HG03558 (cell line): ENCODE measurements around the gene KPNA4.
"Not testable (repeated sequence)": the region's sequence is repeated elsewhere in the genome, so short reads cannot be mapped to it uniquely, and the experiment has no call there.

ENCODE experiments used
- ATAC-seq: cut with Tn5 transposase; IDR thresholded peaks from one replicate; pipeline ENCODE4 v1.9.1; 2021; ENCODE audit warnings: moderate number of reproducible peaks; ENCODE audit not compliant: unreplicated experiment; ENCODE audit errors: extremely low read depth

KPNA4 gene

DNA sequence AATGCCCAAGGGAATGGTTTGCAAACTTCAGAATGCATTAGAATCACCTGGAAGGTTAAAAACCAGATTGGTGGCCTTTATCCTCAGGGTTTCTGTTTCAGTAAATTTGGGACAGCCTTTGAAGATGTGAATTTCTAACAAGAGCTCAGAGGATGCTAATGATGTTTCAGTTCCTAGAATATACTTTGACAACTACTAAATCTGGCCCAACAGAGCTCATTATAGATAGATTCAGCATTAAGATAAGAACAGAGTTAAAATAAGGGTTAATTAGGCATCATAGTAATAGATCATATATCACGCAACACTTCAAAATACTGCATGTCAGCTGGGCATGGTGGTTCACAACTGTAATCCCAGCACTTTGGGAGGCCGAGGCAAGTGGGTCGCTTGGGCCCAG, 9.3 kb upstream of the KPNA4 start:
- ATAC-seq, result no peak

DNA sequence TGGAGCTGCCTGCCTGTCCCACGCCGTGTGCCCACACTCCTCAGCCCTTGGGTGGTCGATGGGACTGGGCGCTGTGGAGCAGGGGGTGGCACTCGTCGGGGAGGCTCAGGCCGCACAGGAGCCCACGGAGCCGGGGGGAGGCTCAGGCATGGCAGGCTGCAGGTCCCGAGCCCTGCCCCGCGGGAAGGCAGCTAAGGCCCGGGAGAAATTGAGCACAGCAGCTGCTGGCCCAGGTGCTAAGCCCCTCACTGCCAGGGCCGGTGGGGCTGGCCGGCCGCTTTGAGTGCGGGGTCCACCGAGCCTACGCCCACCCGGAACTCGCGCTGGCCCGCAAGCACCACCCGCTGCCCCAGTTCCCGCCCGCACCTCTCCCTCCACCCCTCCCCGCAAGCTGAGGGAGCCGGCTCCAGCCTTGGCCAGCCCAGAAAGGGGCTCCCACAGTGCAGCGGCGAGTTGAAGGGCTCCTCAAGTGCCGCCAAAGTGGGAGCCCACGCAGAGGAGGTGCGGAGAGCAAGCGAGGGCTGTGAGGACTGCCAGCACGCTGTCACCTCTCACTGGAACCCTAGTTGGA, 8.7 kb upstream of the KPNA4 start:
- ATAC-seq, result not testable (repeated sequence)

DNA sequence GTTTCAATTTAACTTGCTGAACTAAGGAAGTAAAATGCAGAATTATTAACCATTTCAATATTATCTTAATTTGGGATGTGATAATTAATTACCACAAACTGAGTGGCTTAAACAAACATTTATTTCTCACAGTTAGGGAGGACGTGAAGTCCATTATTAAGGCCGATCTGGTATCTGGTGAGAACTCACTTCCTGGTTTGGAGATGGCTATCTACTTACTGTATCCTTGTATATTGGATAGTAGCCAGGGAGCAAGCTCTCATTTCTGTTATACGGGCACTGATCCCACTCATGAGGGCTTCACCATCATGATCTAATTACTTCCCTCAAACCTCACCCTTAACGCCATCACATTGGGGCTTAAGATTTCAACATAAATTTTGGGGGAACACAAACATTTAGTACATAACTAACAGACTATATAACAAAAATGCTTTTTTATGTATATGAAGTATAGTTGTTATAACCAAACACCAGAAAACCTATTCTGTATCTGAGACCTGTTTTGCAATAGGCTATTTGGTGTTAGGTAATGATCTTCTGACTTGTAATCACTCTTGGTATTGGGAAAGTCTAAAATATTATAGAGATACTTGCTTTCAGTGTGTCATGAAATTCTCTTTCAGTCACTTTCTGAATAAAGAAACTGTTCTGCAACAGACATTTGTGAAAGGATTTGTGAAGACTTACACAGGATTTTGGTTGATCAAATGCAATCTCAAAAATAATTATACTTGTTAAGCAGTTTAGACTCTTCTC, 4.7 kb upstream of the KPNA4 start:
- ATAC-seq, result no peak

- no peak for ATAC-seq
Measured at GRCh38 chr3:160568989-160569388, 3.6 kb upstream of the KPNA4 start.

DNA sequence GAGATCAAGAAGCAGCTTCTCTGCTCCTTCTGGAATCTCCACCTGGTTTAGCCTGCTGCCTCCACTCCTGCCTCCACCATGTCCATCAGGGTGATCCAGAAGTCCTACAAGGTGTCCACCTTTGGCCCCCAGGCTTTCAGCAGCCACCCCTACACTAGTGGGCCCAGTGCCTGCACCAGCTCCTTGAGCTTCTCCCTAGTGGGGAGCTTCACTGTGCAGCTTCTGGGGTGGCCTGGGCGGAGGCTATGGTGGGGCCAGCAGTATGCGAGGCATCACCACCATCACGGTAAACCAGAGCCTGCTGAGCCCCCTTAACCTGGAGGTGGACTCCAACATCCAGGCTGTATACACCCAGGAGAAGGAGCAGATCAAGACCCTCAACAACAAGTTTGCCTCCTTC, 2.4 kb upstream of the KPNA4 start:
- no peak for ATAC-seq

GRCh38 chr3:160566499-160566898, 1.1 kb upstream of the KPNA4 start:
- no peak for ATAC-seq

DNA sequence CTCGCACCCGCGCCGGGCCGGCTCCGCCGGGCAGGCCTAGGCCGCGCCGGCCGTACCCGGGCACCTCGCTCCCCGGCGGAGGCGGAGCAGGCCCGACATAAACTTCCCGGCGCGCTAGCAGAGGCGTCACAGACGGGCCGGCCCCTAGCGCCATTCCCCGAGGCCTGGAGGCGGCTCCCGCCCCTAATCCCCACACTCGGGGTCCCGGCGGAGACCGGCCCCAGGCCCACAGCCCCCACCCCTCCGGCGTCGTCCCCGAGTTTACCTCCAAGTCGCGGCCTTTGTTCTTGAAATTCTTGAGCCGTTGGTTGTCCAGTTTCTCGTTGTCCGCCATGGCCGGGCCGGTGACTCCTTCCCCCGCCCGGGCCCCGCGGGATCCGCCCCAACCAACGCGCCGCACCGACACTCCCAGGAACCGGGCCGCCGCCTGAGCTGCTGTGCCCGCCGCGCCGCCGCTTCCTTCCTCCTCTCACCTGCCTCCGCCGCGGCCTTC, 376 bp downstream of the KPNA4 start:
- peak; percentile 17 for ATAC-seq

- no peak for ATAC-seq
Measured at GRCh38 chr3:160564258-160564911, 986 bp downstream of the KPNA4 start.

DNA sequence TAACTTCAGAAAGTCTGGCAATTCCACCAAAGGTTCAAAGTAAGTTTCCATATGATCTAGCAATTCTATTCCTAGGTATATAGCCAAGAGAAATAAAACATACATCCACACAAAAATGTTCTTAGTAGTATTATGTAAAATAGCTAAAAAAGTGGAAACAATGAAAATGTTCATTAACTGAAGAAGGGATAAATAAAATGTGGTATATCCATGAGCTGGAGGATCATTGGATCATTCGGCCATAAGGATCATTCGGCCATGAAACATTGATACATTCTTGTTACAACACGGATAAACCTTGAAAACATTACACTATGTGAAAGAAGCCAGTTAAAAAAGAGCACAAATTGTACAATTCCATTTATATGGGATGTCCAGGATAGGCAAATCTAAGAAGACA, 2.4 kb downstream of the KPNA4 start:
- no peak for ATAC-seq

DNA sequence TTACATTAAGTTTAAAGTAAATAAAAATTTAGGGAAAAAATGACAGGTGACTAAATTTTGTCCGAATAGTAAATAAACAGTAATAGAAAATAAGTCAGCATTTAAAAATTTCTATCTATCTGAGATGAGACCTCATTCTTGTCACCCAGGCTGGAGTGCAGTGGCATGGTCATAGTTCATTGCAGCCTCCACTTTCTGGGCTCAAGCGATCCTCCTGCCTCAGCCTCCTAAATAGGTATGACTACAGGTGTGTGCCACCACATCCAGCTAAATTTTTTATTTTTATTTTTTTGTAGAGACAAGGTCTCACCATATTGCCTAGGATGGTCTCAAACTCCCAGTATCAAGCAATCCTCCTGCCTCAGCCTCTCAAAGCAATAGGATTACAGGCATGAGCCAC, 7.8 kb downstream of the KPNA4 start:
- ATAC-seq, result no peak

DNA sequence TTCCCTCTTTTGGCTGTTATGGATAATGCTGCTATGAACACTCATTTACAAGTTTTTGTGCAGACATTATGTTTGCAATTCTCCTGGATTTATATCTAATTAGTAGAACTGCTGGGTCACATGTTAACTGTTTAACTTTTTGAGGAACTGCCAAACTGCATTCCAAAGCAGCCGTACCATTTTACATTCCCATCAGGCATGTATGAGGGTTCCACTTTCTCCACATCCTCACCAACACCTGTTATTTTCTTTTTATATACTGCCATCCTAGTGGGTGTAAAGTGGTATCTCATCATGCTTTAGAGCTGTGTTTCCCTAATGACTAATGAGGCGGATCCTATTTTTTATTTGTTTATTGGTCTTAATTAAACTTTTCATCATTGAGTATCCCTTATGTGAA, 9.2 kb downstream of the KPNA4 start:
- no peak for ATAC-seq

DNA sequence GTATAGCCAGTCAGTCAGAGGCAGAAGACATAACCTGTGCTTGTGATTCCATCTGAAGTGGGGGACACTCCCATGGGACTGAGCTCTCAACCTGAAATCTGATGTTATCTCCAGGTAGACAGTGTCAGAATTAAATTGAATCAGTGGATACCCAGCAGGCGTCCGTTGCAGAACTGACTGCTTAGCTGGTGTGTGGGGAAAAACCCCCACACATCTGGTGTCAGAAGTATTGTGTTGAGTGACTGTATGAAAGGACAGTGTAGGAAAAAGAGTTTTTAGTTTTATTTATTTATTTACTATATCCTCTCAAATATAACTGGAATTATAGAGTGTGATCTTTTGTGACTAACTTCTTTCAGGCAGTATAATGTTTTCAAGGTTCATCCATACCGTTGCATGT, 10.4 kb downstream of the KPNA4 start:
- no peak for ATAC-seq

GRCh38 chr3:160553827-160554226, 11.5 kb downstream of the KPNA4 start:
- no peak for ATAC-seq

GRCh38 chr3:160546727-160547126, 18.6 kb downstream of the KPNA4 start:
- no peak for ATAC-seq

GRCh38 chr3:160545504-160545871, 19.9 kb downstream of the KPNA4 start:
- no peak for ATAC-seq

- no peak for ATAC-seq
Measured at GRCh38 chr3:160544844-160545503, 20.4 kb downstream of the KPNA4 start.

DNA sequence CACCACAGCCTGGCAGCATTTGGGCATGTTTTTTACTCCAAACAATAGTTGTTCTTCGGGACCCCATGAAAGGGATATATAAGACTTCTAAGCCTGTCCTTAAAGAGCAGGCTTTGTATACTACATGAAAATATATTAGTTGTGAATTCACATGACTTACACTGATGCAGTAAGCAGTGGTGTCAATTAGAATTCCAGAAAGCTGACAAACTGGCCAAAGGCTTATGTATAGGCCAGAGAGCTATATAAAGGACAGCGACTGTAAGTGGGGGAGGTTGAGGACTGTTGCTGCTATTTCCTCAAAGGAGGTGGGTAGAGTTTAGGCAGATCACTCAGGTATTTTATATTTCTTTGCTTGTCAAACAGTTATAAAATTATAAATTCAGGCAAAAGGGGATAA, 24.8 kb downstream of the KPNA4 start:
- no peak for ATAC-seq

DNA sequence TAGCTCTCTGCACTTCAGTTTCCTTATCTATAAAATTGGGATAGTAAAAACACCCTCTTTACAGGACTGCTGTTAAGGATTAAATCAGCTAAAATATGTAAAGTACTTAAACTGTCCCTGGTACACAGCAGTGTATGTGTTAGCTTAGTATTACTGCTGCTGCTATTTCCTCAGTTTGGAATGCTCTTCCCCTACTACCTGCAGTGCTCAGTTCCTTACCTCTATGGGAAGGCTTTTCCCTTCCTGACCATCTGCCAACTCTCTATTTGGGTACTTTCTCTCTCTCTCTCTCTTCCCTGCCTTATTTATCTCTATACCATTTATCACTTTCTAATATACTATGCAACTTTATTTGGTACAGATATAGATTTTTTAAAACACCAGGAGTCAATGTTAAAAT, 26.5 kb downstream of the KPNA4 start:
- no peak for ATAC-seq

DNA sequence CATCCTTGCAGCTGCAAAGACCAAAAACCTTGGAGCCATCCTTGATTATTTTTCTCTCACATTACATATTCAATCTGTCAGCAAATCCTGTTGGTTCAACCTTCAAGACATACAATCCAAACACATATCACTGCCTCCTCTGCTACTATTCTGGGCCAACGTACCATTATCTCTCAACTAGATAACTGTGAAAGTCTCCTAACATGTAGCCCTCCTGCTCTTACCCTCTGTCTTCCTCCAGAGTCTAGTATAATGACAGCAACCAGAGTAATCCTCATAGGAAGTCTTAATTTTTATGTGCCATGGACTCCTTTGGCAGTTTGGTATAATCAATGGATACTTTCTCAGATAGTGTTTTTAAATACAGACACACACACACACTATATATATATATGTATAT, 27.6 kb downstream of the KPNA4 start:
- ATAC-seq, result no peak

DNA sequence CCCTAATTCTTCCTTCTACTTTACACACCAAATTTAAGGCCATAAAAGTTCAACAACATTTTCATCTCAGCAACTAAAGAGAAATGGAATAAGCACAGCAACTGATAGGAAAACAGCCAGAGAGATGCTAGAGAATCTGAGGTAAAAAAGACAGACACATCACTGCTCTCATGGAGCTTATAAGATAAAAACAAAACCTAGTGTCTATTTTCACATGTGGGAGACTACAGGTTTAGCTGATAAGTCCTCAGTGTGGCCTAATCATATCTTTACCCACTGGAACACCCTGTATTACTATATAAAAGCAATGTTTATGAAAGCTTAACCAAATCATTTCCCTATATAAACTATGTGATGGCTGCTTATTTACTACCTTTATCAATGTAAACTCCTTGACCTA, 33.0 kb downstream of the KPNA4 start:
- no peak for ATAC-seq

DNA sequence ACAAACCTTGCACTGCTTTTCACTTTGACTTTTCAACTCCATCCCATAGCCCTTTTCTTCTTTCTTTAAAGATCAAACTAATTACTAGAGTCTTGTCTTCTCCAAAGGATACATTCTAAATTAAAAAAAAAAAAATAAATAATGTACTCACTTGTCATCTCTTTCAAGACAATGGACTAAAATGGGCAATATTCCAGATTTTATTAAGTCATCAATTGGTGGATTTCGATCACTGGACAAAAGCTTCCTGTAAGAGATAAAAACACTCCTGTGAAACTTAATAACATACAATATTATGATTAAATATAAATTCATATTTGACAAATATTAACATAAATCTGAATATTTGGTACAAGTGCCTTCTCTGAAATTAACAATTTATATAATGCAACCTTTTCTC, 34.1 kb downstream of the KPNA4 start:
- ATAC-seq, result no peak
